A673 (cell line): ENCODE measurements around the gene TMEM40.

Source experiments
- EZH2 ChIP-seq: fragments of 200-600 bp; sonication (generic); IDR thresholded peaks from 2 replicates; pipeline ENCODE4 v1.6.1; 2017; ENCODE audit warnings: borderline replicate concordance, low read depth, mild to moderate bottlenecking, mixed read lengths, antibody characterized with exemption, low read length; ENCODE audit not compliant: poor library complexity, severe bottlenecking
- TF ChIP-seq, protein P1 (sequence below): fragments of 300-800, 200-600 bp; sonication (generic); conservative IDR thresholded peaks from 2 replicates; pipeline ENCODE4 v1.5.1; 2017; ENCODE audit warnings: low read depth, mild to moderate bottlenecking, antibody characterized with exemption, low read length, moderate library complexity, mixed read lengths

DNA sequence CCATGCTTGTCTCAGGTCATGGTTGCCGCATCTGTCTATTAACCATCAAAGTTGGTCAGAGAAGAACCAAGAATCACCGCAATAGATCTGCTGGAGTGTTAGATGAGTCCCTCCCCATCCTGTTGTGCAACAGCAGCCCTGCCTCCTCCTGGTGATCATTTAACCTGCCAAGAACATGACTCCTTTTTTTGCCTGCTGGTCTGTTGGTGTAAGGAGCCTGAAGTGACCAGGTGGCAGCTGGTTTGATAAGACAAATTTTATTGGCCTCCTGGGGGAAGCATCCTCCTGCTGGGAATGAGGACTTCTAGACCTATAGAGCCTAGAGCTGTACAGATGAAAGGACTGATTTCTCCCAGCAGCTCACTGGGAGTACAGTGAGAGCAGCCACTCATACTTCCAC lies 51.6 kb downstream of the TMEM40 start:
- TF ChIP-seq, protein P1, sequence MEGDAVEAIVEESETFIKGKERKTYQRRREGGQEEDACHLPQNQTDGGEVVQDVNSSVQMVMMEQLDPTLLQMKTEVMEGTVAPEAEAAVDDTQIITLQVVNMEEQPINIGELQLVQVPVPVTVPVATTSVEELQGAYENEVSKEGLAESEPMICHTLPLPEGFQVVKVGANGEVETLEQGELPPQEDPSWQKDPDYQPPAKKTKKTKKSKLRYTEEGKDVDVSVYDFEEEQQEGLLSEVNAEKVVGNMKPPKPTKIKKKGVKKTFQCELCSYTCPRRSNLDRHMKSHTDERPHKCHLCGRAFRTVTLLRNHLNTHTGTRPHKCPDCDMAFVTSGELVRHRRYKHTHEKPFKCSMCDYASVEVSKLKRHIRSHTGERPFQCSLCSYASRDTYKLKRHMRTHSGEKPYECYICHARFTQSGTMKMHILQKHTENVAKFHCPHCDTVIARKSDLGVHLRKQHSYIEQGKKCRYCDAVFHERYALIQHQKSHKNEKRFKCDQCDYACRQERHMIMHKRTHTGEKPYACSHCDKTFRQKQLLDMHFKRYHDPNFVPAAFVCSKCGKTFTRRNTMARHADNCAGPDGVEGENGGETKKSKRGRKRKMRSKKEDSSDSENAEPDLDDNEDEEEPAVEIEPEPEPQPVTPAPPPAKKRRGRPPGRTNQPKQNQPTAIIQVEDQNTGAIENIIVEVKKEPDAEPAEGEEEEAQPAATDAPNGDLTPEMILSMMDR: no peak
- no peak for TF ChIP-seq EZH2
